ENCODE results near the gene POU2AF2. TPM values are rescaled to one million over a fixed set of nuclear protein-coding genes. Genes with fewer than 3 reads are reported as not detected.
A peak's percentile ranks its signal among the peaks of the same experiment; 100 is the strongest.
"Not testable (repeated sequence)": the region's sequence is repeated elsewhere in the genome, so short reads cannot be mapped to it uniquely, and the experiment has no call there.

POU2AF2 gene
- total RNA-seq, 6 experiments from 2014 or later, result not detected

DNA sequence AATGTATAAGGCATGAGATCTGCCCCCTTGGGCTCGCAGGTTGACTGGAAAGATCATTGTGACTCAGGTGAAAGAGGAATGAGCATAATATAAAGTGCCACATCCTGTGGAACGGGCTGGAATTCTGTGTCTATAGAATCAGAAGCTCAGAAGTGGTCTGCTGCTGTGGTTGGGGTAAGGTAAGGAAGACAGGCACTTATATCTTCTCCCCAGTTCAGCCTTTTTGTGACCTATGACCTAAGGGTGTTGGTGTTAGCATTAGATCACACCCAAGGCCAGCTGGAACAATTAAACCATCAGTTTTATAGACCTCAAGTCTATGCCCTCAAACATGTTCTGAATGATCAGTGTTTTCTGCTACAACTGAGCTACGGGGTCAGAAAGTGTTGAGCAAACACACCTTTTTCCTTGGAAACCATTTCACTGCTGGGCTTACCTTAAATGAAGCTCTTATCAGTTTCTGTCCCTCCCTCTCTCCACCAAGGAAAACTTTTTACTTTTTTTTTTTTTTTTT is 37.1 kb downstream of the POU2AF2 start:
- DNase-seq, result no peak
- TF ChIP-seq, protein P1, sequence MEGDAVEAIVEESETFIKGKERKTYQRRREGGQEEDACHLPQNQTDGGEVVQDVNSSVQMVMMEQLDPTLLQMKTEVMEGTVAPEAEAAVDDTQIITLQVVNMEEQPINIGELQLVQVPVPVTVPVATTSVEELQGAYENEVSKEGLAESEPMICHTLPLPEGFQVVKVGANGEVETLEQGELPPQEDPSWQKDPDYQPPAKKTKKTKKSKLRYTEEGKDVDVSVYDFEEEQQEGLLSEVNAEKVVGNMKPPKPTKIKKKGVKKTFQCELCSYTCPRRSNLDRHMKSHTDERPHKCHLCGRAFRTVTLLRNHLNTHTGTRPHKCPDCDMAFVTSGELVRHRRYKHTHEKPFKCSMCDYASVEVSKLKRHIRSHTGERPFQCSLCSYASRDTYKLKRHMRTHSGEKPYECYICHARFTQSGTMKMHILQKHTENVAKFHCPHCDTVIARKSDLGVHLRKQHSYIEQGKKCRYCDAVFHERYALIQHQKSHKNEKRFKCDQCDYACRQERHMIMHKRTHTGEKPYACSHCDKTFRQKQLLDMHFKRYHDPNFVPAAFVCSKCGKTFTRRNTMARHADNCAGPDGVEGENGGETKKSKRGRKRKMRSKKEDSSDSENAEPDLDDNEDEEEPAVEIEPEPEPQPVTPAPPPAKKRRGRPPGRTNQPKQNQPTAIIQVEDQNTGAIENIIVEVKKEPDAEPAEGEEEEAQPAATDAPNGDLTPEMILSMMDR (IDR thresholded peaks at IDR 0.05), result no peak
- no peak overlapping the region for H3K27ac Mint-ChIP-seq
- peaks cover 15% of the 10 kb centered on the region for H3K27me3 Mint-ChIP-seq (ENCODE audit: insufficient read depth)
- no peaks in the 10 kb centered on the region for H3K36me3 Mint-ChIP-seq (ENCODE audit: low read depth)
- no peaks in the 10 kb centered on the region for H3K9me3 Mint-ChIP-seq
- no peak overlapping the region for H3K4me3 Mint-ChIP-seq
- peaks cover 5% of the 10 kb centered on the region; the same call in 1 of the 2 replicates for H3K4me1 Mint-ChIP-seq (ENCODE audit: low read depth)

DNA sequence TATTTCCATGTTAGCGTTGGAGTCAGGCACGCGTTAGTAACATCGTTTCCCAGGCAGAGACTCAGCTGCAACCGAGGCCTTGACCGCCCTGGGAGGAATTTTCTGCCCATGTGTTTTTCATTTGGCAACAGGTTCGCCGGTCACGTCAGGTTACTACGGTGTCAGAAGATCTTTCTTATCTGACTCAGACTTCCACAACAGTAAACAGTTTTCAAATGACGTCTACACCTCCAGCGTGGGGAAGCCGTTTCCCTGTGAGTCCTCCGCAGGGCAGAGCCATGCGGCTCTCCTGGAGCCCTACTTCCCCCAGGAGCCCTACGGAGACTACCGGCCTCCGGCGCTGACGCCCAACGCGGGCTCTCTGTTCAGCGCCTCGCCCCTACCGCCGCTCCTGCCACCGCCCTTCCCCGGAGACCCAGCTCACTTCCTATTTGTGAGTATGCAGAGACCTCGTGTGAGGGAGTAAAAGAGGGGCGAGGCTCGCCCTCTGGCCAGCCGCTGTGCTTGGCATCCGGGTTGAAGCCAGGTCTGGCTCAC is 38.5 kb downstream of the POU2AF2 start:
- H3K4me1 Mint-ChIP-seq (ENCODE audit: low read depth), result peaks cover 5% of the 10 kb centered on the region; the same call in 1 of the 2 replicates
- H3K9me3 Mint-ChIP-seq, result no peaks in the 10 kb centered on the region
- peak overlapping the region; percentile 16; the same call in 1 of the 2 replicates for H3K27ac Mint-ChIP-seq
- TF ChIP-seq, protein P1 (IDR thresholded peaks at IDR 0.05), result no peak
- peak; percentile 75 for DNase-seq
- peaks cover 9% of the 10 kb centered on the region for H3K27me3 Mint-ChIP-seq (ENCODE audit: insufficient read depth)
- H3K4me3 Mint-ChIP-seq, result no peak overlapping the region; the same call in 1 of the 2 replicates
- no peaks in the 10 kb centered on the region for H3K36me3 Mint-ChIP-seq (ENCODE audit: low read depth)

DNA sequence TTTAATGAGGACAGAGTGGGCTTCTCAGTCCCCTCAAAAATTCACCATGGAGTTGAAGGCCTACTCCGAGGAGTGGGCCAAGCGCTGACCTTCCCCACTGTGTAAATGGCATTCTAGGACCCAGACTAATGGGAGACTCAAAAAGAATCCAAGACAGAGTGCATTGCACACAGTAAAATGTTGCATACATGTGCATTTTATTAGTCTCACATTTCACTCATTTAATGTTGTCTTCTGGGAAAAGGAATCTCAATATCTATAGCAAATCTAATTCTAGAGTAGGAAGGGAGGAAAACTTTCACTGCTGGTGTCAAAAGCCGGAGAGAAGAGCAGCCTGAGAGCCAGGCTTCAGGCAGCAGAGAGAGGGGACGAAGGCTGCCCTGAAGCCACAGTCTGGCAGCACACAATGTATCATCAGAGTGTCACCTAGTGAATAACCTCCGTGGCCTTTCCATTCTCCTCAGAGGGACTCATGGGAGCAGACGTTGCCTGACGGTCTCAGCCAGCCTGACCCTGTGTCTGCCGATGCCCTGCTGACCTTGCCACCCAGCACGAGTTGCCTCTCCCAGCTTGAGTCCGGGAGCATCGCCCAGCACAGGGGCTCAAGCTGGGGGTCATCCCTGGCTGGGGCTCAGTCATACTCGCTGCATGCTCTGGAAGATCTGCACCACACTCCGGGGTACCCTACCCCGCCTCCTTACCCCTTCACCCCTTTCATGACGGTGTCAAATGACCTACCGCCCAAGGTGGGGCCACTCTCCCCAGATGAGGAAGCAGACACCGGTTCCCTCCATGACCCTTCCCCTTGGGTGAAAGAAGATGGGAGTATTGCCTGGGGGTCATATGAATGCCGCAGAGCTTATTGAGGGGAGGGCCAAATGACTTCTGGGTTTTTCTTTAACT is 39.9 kb downstream of the POU2AF2 start:
- DNase-seq, result no peak
- Mint-ChIP-seq H3K27ac (no peak overlapping the region), H3K9me3 (no peaks in the 10 kb centered on the region)

DNA sequence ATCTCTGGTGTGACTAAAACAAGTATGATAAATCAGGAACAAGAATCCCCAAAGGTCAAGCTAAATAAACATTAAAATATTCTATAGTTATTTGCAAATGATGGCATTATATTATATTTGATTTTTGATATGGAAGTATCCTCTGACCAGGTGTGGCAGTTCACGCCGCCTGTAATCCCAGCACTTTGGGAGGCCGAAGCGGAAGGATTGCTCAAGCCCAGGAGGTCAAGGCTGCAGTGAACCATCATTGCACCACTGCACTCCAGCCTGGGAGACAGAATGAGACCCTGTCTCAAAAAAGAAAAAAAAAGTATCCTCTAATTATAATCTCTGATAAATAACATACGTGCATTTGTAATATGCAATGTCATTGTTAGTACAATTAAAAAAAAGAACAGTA is 46.2 kb downstream of the POU2AF2 start:
- H3K27ac Mint-ChIP-seq, result no peak overlapping the region
- TF ChIP-seq, protein P1 (IDR thresholded peaks at IDR 0.05), result no peak
- no peaks in the 10 kb centered on the region for H3K9me3 Mint-ChIP-seq
- H3K4me3 Mint-ChIP-seq, result no peak overlapping the region
- no peaks in the 10 kb centered on the region for H3K4me1 Mint-ChIP-seq (ENCODE audit: low read depth)
- H3K27me3 Mint-ChIP-seq (ENCODE audit: insufficient read depth), result peaks cover 3% of the 10 kb centered on the region
- DNase-seq, result no peak
- H3K36me3 Mint-ChIP-seq (ENCODE audit: low read depth), result no peaks in the 10 kb centered on the region

More for the DNA sequence above, 39.9 kb downstream of the POU2AF2 start:
- Mint-ChIP-seq H3K4me1 (ENCODE audit: low read depth) (peaks cover 5% of the 10 kb centered on the region; the same call in 1 of the 2 replicates), H3K36me3 (ENCODE audit: low read depth) (no peaks in the 10 kb centered on the region), H3K4me3 (no peak overlapping the region), H3K27me3 (ENCODE audit: insufficient read depth) (peaks cover 11% of the 10 kb centered on the region)
- TF ChIP-seq, protein P1 (IDR thresholded peaks at IDR 0.05), result no peak

DNA sequence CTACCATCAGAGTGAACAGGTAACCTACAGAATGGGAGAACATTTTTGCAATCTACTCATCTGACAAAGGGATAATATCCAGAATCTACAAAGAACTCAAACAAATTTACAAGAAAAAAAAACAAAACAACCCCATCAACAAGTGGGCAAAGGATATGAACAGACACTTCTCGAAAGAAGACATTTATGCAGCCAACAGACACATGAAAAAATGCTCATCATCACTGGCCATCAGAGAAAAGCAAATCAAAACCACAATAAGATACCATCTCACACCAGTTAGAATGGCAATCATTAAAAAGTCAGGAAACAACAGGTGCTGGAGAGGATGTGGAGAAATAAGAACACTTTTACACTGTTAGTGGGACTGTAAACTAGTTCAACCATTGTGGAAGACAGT is 46.9 kb downstream of the POU2AF2 start:
- not testable (repeated sequence) for DNase-seq; H3K9me3 Mint-ChIP-seq; H3K4me3 Mint-ChIP-seq; H3K36me3 Mint-ChIP-seq (ENCODE audit: low read depth); H3K27ac Mint-ChIP-seq; H3K27me3 Mint-ChIP-seq (ENCODE audit: insufficient read depth); H3K4me1 Mint-ChIP-seq (ENCODE audit: low read depth)

DNA sequence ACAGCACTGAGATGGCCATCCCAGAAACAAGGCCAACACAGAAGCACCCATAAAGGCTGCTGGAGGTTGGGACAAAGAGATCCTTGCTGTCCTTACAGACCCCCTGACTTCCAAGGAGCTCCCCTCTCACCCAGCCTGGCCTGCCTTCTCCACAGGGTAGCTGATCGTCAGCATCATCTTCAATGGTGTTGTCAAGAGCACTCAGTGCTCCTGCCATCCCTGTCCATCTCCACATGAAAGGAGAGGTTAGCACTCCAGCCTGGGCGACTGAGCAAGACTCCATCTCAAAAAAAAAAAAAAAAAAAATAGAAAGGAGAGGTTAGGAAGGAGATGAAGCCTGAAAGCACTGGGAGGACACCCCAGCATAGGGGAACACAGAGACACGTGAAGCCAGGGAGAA is 50.7 kb downstream of the POU2AF2 start:
- Mint-ChIP-seq H3K4me1 (ENCODE audit: low read depth) (no peaks in the 10 kb centered on the region), H3K27ac (no peak overlapping the region), H3K4me3 (no peak overlapping the region), H3K9me3 (no peaks in the 10 kb centered on the region), H3K36me3 (ENCODE audit: low read depth) (no peaks in the 10 kb centered on the region), H3K27me3 (ENCODE audit: insufficient read depth) (peaks cover 30% of the 10 kb centered on the region)
- TF ChIP-seq, protein P1 (IDR thresholded peaks at IDR 0.05), result no peak
- no peak for DNase-seq
